Jurkat, Clone E6-1 (cell line): Measurements from ENCODE around the gene HIVEP2.

ENCODE experiments used
- DNase-seq: peaks from one replicate; pipeline ENCODE4 v3.0.0-alpha.2; 2011; ENCODE audit warnings: low read depth, low spot score
- H3K4me3 ChIP-seq: 2 replicates; pipeline ENCODE4 v1.5.1; 2011; ENCODE audit warnings: mild to moderate bottlenecking, low read length, control low read depth, moderate library complexity

Gene HIVEP2

GRCh38 chr6:142702501-142703460 lies 242.2 kb downstream of the HIVEP2 start:
- DNase-seq, result no peak
- H3K4me3 ChIP-seq, result no peak overlapping the region
